ENCODE data around the gene GNAS. TPM values are rescaled to one million over a fixed set of nuclear protein-coding genes. Genes with fewer than 3 reads are reported as not detected.

The GNAS gene
- total RNA-seq, 1 experiment from 2014 or later: 1,936 TPM

DNA sequence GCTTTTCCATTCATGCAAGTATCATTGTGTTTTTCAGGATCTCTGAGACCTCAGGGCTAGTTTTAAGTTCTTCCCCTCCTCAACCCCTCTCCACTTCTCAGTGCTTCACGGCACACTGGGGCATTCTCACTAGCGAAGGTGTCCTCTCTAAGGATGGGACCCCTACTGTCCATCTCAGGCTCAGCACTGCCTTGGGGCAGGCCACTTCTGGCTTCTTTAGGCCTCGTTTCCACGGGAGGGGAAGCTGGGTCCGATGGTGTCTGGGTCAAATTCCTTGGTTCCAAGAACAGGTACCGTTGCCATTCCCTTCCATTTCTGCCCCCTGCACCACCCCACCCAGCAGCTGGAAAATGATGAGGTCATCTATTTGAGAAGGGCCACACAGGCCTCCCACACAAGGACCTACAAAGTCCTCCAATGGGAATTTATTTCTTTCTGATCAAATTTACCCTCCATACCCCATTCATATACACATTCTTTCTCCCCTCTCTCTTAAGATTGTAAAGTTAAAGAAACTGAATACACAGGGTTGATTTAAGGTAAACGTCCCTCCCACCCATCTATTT, 17.2 kb downstream of the GNAS start:
- intact Hi-C loops (cut with micrococcal nuclease; ENCODE audit: unreplicated experiment): loop anchor here (1.0 to 5.0 kb wide), 5 partner anchors 163 to 586 kb away; partner anchors contain the start of gene ATP5F1E
- H3K4me3 Mint-ChIP-seq (ENCODE audit: unreplicated experiment): no peak overlapping the region
- H3K9me3 ChIP-seq: no peaks in the 10 kb centered on the region
- no peaks in the 10 kb centered on the region for H3K9me3 Mint-ChIP-seq (ENCODE audit: unreplicated experiment)
- H3K36me3 Mint-ChIP-seq (ENCODE audit: insufficient read depth, unreplicated experiment): no peaks in the 10 kb centered on the region
- peaks cover 17% of the 10 kb centered on the region for H3K27me3 Mint-ChIP-seq (ENCODE audit: insufficient read depth, unreplicated experiment)
- no peak overlapping the region for H3K27ac Mint-ChIP-seq (ENCODE audit: unreplicated experiment)
- peaks cover 6% of the 10 kb centered on the region for H3K4me1 Mint-ChIP-seq (ENCODE audit: low read depth, unreplicated experiment)
- H3K36me3 ChIP-seq (ENCODE audit: control insufficient read depth, insufficient read depth, low read length): no peaks in the 10 kb centered on the region
- H3K27me3 ChIP-seq (replicated peaks; ENCODE audit: control insufficient read depth, insufficient read depth, low read length): no peaks in the 10 kb centered on the region
- TF ChIP-seq, protein P1, sequence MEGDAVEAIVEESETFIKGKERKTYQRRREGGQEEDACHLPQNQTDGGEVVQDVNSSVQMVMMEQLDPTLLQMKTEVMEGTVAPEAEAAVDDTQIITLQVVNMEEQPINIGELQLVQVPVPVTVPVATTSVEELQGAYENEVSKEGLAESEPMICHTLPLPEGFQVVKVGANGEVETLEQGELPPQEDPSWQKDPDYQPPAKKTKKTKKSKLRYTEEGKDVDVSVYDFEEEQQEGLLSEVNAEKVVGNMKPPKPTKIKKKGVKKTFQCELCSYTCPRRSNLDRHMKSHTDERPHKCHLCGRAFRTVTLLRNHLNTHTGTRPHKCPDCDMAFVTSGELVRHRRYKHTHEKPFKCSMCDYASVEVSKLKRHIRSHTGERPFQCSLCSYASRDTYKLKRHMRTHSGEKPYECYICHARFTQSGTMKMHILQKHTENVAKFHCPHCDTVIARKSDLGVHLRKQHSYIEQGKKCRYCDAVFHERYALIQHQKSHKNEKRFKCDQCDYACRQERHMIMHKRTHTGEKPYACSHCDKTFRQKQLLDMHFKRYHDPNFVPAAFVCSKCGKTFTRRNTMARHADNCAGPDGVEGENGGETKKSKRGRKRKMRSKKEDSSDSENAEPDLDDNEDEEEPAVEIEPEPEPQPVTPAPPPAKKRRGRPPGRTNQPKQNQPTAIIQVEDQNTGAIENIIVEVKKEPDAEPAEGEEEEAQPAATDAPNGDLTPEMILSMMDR (IDR thresholded peaks at IDR 0.05; ENCODE audit: insufficient read depth in 1 of 2, low read depth in 1 of 2, low read length in 1 of 2, severe bottlenecking in 1 of 2, unreplicated experiment in 1 of 2): peak in 1 of 2 experiments; percentile 27
- H3K4me3 ChIP-seq (ENCODE audit: low read depth, low read length): no peak overlapping the region
- no TSS peak for BruUV-seq (replicated peaks)
- POLR2A ChIA-PET: interaction anchor here (1.0 kb wide), 1 partner anchor 163 kb away, joined by 10 read pairs; the partner anchor contains the start of gene ATP5F1E
- CTCF ChIA-PET: interaction anchor here (0.6 to 1.7 kb wide), 33 partner anchors 14 to 1160 kb away, joined by 3 to 29 read pairs (median 4); partner anchors contain the start of genes ATP5F1E, GNAS, NELFCD and PMEPA1
- H3K4me1 ChIP-seq: no peaks in the 10 kb centered on the region
- DNase-seq: no peak

DNA sequence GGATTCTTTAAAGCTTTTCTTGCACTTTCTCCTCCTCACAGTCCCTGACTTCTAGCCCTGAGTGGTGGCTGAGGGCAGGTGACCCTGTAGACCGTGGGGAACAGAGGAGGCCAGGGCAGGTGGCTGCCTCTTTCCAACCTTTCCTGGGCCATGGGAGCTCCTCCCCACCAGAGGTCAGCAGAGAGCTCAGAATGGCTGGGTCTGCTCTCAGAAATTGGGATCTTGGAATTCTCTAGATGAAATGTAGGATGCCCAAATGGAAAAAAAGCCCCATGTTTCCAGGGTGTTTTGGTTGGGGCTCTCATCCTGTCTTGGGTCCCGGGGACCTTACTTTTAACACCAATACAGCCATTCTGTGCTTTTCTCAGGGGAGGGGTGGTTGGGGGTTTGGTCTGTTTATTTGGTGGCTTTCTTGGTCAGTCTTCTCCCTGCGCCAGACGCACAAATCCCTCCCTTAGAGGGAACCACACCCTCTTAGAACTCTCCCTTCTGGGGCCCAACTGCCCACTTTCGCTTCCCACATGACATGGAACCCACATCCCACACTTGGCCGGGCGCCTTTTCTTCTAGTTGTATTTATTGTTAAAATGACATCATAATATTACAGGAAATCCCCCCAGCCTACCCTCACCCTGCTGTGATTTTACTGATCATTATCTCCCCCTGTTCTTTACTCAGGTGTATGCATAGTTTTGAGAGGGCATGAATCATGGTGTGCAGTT, 17.9 kb downstream of the GNAS start:
- no peaks in the 10 kb centered on the region for H3K9me3 Mint-ChIP-seq (ENCODE audit: unreplicated experiment)
- Histone ChIP-seq H3K4me1 (no peaks in the 10 kb centered on the region), H3K9me3 (no peaks in the 10 kb centered on the region), H3K36me3 (ENCODE audit: control insufficient read depth, insufficient read depth, low read length) (no peaks in the 10 kb centered on the region), H3K4me3 (ENCODE audit: low read depth, low read length) (no peak overlapping the region), H3K27me3 (replicated peaks; ENCODE audit: control insufficient read depth, insufficient read depth, low read length) (no peaks in the 10 kb centered on the region)
- no peak overlapping the region for H3K4me3 Mint-ChIP-seq (ENCODE audit: unreplicated experiment)
- no peak overlapping the region for H3K27ac Mint-ChIP-seq (ENCODE audit: unreplicated experiment)
- no peaks in the 10 kb centered on the region for H3K36me3 Mint-ChIP-seq (ENCODE audit: insufficient read depth, unreplicated experiment)
- DNase-seq: peak; percentile 83 to 93
- TF ChIP-seq, protein P1 (IDR thresholded peaks at IDR 0.05; ENCODE audit: insufficient read depth in 1 of 2, low read depth in 1 of 2, low read length in 1 of 2, severe bottlenecking in 1 of 2, unreplicated experiment in 1 of 2): peak; percentile 98 to 100
- peaks cover 17% of the 10 kb centered on the region for H3K27me3 Mint-ChIP-seq (ENCODE audit: insufficient read depth, unreplicated experiment)
- ChIA-PET CTCF (interaction anchor here (0.6 to 1.7 kb wide), 37 partner anchors 14 to 1160 kb away, joined by 3 to 29 read pairs (median 4); partner anchors contain the start of genes ATP5F1E, GNAS, NELFCD and PMEPA1), POLR2A (interaction anchor here (1.0 kb wide), 1 partner anchor 162 kb away, joined by 10 read pairs; the partner anchor contains the start of gene ATP5F1E)
- intact Hi-C loops (cut with micrococcal nuclease; ENCODE audit: unreplicated experiment): loop anchor here (1.0 to 5.0 kb wide), 5 partner anchors 162 to 585 kb away; partner anchors contain the start of gene ATP5F1E
- no TSS peak for BruUV-seq (replicated peaks)
- peaks cover 6% of the 10 kb centered on the region for H3K4me1 Mint-ChIP-seq (ENCODE audit: low read depth, unreplicated experiment)

DNA sequence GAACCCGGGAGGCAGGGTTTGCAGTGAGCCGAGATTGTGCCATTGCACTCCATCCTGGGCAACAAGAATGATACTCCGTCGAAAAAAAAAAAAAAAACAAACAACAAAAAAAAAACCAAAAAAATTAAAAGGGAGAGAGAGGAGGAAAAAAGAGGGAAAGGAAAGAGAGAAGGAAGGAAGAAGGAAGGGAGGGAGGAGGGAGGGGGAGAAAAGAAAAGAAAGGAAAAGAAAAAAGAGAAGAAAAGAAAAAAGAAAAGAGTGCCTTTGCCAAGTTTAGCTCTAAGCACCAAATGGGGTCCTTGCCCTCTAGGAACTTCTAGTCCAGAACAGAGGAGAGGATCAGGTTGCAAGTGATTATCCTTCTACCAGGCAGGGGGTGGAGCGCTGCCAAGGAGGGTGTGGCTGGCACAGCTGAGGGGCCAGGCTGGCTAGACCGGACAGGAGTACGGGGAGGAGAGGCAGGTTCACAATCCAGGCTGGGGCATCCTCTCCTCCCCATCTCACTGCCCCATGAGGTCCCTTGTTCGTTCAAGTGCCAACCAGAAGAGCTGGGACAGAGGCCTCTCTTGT, 19.1 kb downstream of the GNAS start:
- no TSS peak for BruUV-seq (replicated peaks)
- Mint-ChIP-seq H3K4me3 (ENCODE audit: unreplicated experiment) (no peak overlapping the region), H3K4me1 (ENCODE audit: low read depth, unreplicated experiment) (peaks cover 6% of the 10 kb centered on the region), H3K27ac (ENCODE audit: unreplicated experiment) (no peak overlapping the region), H3K36me3 (ENCODE audit: insufficient read depth, unreplicated experiment) (no peaks in the 10 kb centered on the region), H3K27me3 (ENCODE audit: insufficient read depth, unreplicated experiment) (peaks cover 17% of the 10 kb centered on the region), H3K9me3 (ENCODE audit: unreplicated experiment) (no peaks in the 10 kb centered on the region)
- intact Hi-C loops (cut with micrococcal nuclease; ENCODE audit: unreplicated experiment): loop anchor here (5.0 kb wide), 3 partner anchors 161 to 336 kb away; partner anchors contain the start of gene ATP5F1E
- H3K9me3 ChIP-seq: no peaks in the 10 kb centered on the region
- TF ChIP-seq, protein P1 (IDR thresholded peaks at IDR 0.05; ENCODE audit: insufficient read depth in 1 of 2, low read depth in 1 of 2, low read length in 1 of 2, severe bottlenecking in 1 of 2, unreplicated experiment in 1 of 2): no peak
- H3K4me1 ChIP-seq: no peaks in the 10 kb centered on the region
- DNase-seq: no peak
- no peak overlapping the region for H3K4me3 ChIP-seq (ENCODE audit: low read depth, low read length)
- H3K27me3 ChIP-seq (replicated peaks; ENCODE audit: control insufficient read depth, insufficient read depth, low read length): no peaks in the 10 kb centered on the region
- ChIA-PET POLR2A (interaction anchor here (0.7 kb wide), 1 partner anchor 238 kb away, joined by 6 read pairs; no protein-coding TSS in a partner anchor), CTCF (interaction anchor here (0.6 to 1.7 kb wide), 4 partner anchors 216 to 586 kb away, joined by 3 to 13 read pairs (median 5); no protein-coding TSS in a partner anchor)
- H3K36me3 ChIP-seq (ENCODE audit: control insufficient read depth, insufficient read depth, low read length): no peaks in the 10 kb centered on the region
